Keratinocyte (primary cell): ENCODE results near the gene MTCH1. TPM values are rescaled to one million over a fixed set of nuclear protein-coding genes. Genes with fewer than 3 reads are reported as not detected.
"Not testable (repeated sequence)": the region's sequence is repeated elsewhere in the genome, so short reads cannot be mapped to it uniquely, and the experiment has no call there.

Experiments used
- DNase-seq: peaks from one replicate; pipeline ENCODE4 v3.0.0-alpha.2; 2011; ENCODE audit warnings: low read depth, missing footprints, low spot score
- FAIRE-seq: peaks from 2 replicates; lab custom pipeline; 2011; peaks lifted over from hg19 to GRCh38; lab: Jason Lieb, UNC
- H2AFZ ChIP-seq: 2 replicates; pipeline ENCODE4 v1.6.0; 2012; ENCODE audit warnings: low read length, control low read depth, inconsistent platforms; ENCODE audit not compliant: control insufficient read depth
- H3K27ac ChIP-seq: 2 replicates; pipeline ENCODE4 v1.5.1; 2011; ENCODE audit warnings: low read length; ENCODE audit not compliant: control insufficient read depth, insufficient read depth
- H3K27me3 ChIP-seq: 3 replicates; pipeline ENCODE4 v1.6.0; 2011; ENCODE audit warnings: low read length; ENCODE audit not compliant: control insufficient read depth, insufficient read depth; ENCODE audit errors: extremely low read depth
- H3K36me3 ChIP-seq, 2 experiments: 2 replicates in 1 of 2; 3 replicates in 1 of 2; pipeline ENCODE4 v1.5.1; 2011; ENCODE audit warnings: low read length in 2 of 2, mild to moderate bottlenecking in 1 of 2; ENCODE audit not compliant: control insufficient read depth in 2 of 2, insufficient read depth in 2 of 2; ENCODE audit errors: extremely low read depth in 1 of 2
- H3K4me1 ChIP-seq: 3 replicates; pipeline ENCODE4 v1.5.1; 2011; ENCODE audit warnings: low read length; ENCODE audit not compliant: control insufficient read depth, insufficient read depth; ENCODE audit errors: extremely low read depth
- H3K4me2 ChIP-seq: 3 replicates; pipeline ENCODE4 v1.6.0; 2011; ENCODE audit warnings: low read depth, low read length; ENCODE audit not compliant: control insufficient read depth, insufficient read depth; ENCODE audit errors: extremely low read depth
- H3K4me3 ChIP-seq, 3 experiments: fragments of 200-600 bp in 1 of 3; sonication (generic) in 1 of 3; 2 replicates in 2 of 3; 3 replicates in 1 of 3; pipeline ENCODE4 v1.5.1; 2011 to 2016; ENCODE audit warnings: low read length in 3 of 3, mild to moderate bottlenecking in 3 of 3, control low read depth in 2 of 3, inconsistent platforms in 1 of 3, low read depth in 1 of 3, mixed read lengths in 1 of 3, mixed run types in 1 of 3, moderate library complexity in 1 of 3; ENCODE audit not compliant: control insufficient read depth in 2 of 3, insufficient read depth in 2 of 3; ENCODE audit errors: extremely low read depth in 1 of 3
- H3K79me2 ChIP-seq: 2 replicates; pipeline ENCODE4 v1.6.0; 2012; ENCODE audit warnings: low read length; ENCODE audit not compliant: control insufficient read depth, insufficient read depth
- H3K9ac ChIP-seq: 3 replicates; pipeline ENCODE4 v1.6.0; 2011; ENCODE audit warnings: low read length; ENCODE audit not compliant: control insufficient read depth, insufficient read depth; ENCODE audit errors: extremely low read depth
- H3K9me1 ChIP-seq: 3 replicates; pipeline ENCODE4 v1.6.0; 2011; ENCODE audit warnings: low read length; ENCODE audit not compliant: control insufficient read depth, insufficient read depth; ENCODE audit errors: extremely low read depth
- H3K9me3 ChIP-seq: 2 replicates; pipeline ENCODE4 v1.5.1; 2012; ENCODE audit warnings: low read depth, low read length; ENCODE audit not compliant: control insufficient read depth
- H4K20me1 ChIP-seq: 3 replicates; pipeline ENCODE4 v1.6.0; 2011; ENCODE audit warnings: low read length; ENCODE audit not compliant: control insufficient read depth, insufficient read depth; ENCODE audit errors: extremely low read depth
- EZH2 ChIP-seq: IDR thresholded peaks from one replicate; pipeline ENCODE4 v1.6.1; 2012; ENCODE audit warnings: inconsistent platforms, mild to moderate bottlenecking, low read length, moderate library complexity
- dilution Hi-C: fragments of 300-500 bp; cut with MboI; formaldehyde crosslinking; loops from one replicate; pipeline ENCODE4 v1.7.0; 2020; ENCODE audit warnings: low sequenced_read_pairs; ENCODE audit not compliant: extremely low pct_ligation_motif_present
- polyA plus RNA-seq, 5 experiments: library from polyadenylated mRNA; depleted of rRNA in 3 of 5; stranded (reverse) in 3 of 5; stranded (forward) in 1 of 5; unstranded in 1 of 5; fragments of >200 nt; gene quantifications; 1 replicate in 1 of 5; 2 replicates in 3 of 5; 3 replicates in 1 of 5; pipeline versions ENCODE4 v1.2.1 to v1.2.3, GENCODE V29; 2011 to 2012; ENCODE audit warnings: missing spikeins in 2 of 5, low read depth in 1 of 5, low replicate concordance in 1 of 5
- TF ChIP-seq, protein P1 (sequence below), 3 experiments: IDR thresholded peaks in 1 of 3; conservative IDR thresholded peaks in 1 of 3; optimal IDR thresholded peaks in 1 of 3; 2 replicates in 2 of 3; 3 replicates in 1 of 3; pipeline versions ENCODE3 to v1.5.1; 2011; ENCODE audit warnings: low read length in 3 of 3, mild to moderate bottlenecking in 3 of 3, moderate library complexity in 2 of 3, control low read depth in 1 of 3, inconsistent platforms in 1 of 3; ENCODE audit not compliant: insufficient read depth in 2 of 3; ENCODE audit errors: extremely low read depth in 1 of 3

Gene MTCH1
- polyA plus RNA-seq, 1 donor (not counting 4 experiments of a cell fraction or from before 2014, with no cell fraction given) = 88.8 TPM

GRCh38 chr6:36945301-36945700 is 40.7 kb downstream of the MTCH1 start:
- Histone ChIP-seq H3K9me3 (no peaks in the 10 kb centered on the region), H3K4me3 (no peak overlapping the region), H3K27me3 (peaks cover 11% of the 10 kb centered on the region), H3K27ac (no peak overlapping the region), H3K4me2 (no peak overlapping the region), H3K79me2 (no peaks in the 10 kb centered on the region), H3K36me3 (no peaks in the 10 kb centered on the region), H3K4me1 (peaks cover 10% of the 10 kb centered on the region), H2AFZ (no peak overlapping the region), H3K9ac (no peak overlapping the region), H3K9me1 (no peaks in the 10 kb centered on the region), H4K20me1 (no peaks in the 10 kb centered on the region)
- TF ChIP-seq, protein P1, sequence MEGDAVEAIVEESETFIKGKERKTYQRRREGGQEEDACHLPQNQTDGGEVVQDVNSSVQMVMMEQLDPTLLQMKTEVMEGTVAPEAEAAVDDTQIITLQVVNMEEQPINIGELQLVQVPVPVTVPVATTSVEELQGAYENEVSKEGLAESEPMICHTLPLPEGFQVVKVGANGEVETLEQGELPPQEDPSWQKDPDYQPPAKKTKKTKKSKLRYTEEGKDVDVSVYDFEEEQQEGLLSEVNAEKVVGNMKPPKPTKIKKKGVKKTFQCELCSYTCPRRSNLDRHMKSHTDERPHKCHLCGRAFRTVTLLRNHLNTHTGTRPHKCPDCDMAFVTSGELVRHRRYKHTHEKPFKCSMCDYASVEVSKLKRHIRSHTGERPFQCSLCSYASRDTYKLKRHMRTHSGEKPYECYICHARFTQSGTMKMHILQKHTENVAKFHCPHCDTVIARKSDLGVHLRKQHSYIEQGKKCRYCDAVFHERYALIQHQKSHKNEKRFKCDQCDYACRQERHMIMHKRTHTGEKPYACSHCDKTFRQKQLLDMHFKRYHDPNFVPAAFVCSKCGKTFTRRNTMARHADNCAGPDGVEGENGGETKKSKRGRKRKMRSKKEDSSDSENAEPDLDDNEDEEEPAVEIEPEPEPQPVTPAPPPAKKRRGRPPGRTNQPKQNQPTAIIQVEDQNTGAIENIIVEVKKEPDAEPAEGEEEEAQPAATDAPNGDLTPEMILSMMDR (optimal IDR thresholded peaks at IDR 0.05 in 1 of 3, IDR thresholded peaks at IDR 0.05 in 1 of 3, conservative IDR thresholded peaks at IDR 0.05 in 1 of 3; ENCODE audit: extremely low read depth in 1 of 3, insufficient read depth in 2 of 3, low read length in 3 of 3) = no peak
- TF ChIP-seq EZH2 = no peak
- FAIRE-seq (no peak), DNase-seq (no peak)
- dilution Hi-C loops = no loop called here

GRCh38 chr6:36944650-36945049 is 41.3 kb downstream of the MTCH1 start:
- H3K27ac ChIP-seq = no peak overlapping the region
- no peaks in the 10 kb centered on the region for H3K79me2 ChIP-seq
- no peaks in the 10 kb centered on the region for H3K9me1 ChIP-seq
- H3K9ac ChIP-seq = no peak overlapping the region
- dilution Hi-C loops = no loop called here
- TF ChIP-seq, protein P1 (optimal IDR thresholded peaks at IDR 0.05 in 1 of 3, IDR thresholded peaks at IDR 0.05 in 1 of 3, conservative IDR thresholded peaks at IDR 0.05 in 1 of 3; ENCODE audit: extremely low read depth in 1 of 3, insufficient read depth in 2 of 3, low read length in 3 of 3) = no peak
- TF ChIP-seq EZH2 = no peak
- H3K36me3 ChIP-seq = no peaks in the 10 kb centered on the region
- no peaks in the 10 kb centered on the region for H4K20me1 ChIP-seq
- FAIRE-seq = no peak
- H3K4me1 ChIP-seq = peaks cover 5% of the 10 kb centered on the region
- H3K4me2 ChIP-seq = no peak overlapping the region
- H2AFZ ChIP-seq = no peak overlapping the region
- no peaks in the 10 kb centered on the region for H3K9me3 ChIP-seq
- H3K27me3 ChIP-seq = peaks cover 11% of the 10 kb centered on the region
- no peak overlapping the region for H3K4me3 ChIP-seq
- DNase-seq = no peak

- dilution Hi-C loops, H3K4me1 ChIP-seq, H3K9me3 ChIP-seq, H3K4me3 ChIP-seq, DNase-seq, H3K9me1 ChIP-seq, H4K20me1 ChIP-seq, H2AFZ ChIP-seq, FAIRE-seq, H3K27ac ChIP-seq, H3K36me3 ChIP-seq, H3K9ac ChIP-seq, H3K4me2 ChIP-seq, H3K79me2 ChIP-seq: not testable (repeated sequence)
- H3K27me3 ChIP-seq = peaks cover 11% of the 10 kb centered on the region
Observed at GRCh38 chr6:36942329-36942728, 43.7 kb downstream of the MTCH1 start.

DNA sequence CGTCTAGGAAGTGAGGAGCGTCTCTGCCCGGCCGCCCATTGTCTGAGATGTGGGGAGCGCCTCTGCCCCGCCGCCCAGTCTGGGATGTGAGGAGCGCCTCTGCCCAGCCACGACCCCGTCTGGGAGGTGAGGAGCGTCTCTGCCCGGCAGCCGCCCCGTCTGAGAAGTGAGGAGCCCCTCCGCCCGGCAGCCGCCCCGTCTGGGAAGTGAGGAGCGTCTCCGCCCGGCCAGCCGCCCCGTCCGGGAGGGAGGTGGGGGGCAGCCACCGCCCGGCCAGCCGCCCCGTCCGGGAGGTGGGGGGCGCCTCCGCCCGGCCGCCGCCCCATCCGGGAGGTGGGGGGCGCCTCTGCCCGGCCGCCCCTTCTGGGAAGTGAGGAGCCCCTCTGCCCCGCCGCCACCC is 44.4 kb downstream of the MTCH1 start:
- H2AFZ ChIP-seq, H3K4me3 ChIP-seq, H3K9ac ChIP-seq, H3K4me2 ChIP-seq, H4K20me1 ChIP-seq, H3K27ac ChIP-seq, H3K9me1 ChIP-seq, H3K36me3 ChIP-seq, DNase-seq, H3K9me3 ChIP-seq, H3K79me2 ChIP-seq, dilution Hi-C loops, FAIRE-seq, H3K4me1 ChIP-seq: not testable (repeated sequence)
- H3K27me3 ChIP-seq = peaks cover 11% of the 10 kb centered on the region
